HG02798 (cell line): ENCODE measurements around the gene ANKRD22.
"Not testable (repeated sequence)": the region's sequence is repeated elsewhere in the genome, so short reads cannot be mapped to it uniquely, and the experiment has no call there.

Source experiments
- ATAC-seq: cut with Tn5 transposase; IDR thresholded peaks from one replicate; pipeline ENCODE4 v1.9.1; 2021; ENCODE audit warnings: mild to moderate bottlenecking; ENCODE audit not compliant: unreplicated experiment, poor library complexity

ANKRD22 gene

DNA sequence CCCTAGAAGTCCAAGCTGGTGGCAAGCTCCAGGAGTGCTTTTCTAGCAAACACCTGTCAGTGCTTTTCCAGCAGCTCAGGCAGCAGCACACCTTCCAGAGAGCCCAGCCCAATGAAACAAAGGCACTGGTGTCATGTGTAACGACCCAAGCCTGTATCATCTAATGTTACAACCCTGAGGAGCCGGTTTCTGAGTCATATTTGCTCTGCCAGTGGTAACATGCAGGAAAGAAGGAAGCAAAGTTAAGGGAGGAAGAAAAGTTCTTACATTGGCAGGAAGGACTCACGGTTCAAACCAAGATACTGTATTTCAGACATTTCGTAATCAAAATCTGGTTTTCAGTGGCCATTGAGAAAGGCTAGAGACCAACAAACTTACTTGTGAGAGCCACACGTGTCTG lies at the start of gene ANKRD22:
Gene ANKRD22 (minus strand): TSS at position 139 of the 400 bp plus-strand sequence. CDS start 237 bp downstream, outside the sequence.
- no peak for ATAC-seq

DNA sequence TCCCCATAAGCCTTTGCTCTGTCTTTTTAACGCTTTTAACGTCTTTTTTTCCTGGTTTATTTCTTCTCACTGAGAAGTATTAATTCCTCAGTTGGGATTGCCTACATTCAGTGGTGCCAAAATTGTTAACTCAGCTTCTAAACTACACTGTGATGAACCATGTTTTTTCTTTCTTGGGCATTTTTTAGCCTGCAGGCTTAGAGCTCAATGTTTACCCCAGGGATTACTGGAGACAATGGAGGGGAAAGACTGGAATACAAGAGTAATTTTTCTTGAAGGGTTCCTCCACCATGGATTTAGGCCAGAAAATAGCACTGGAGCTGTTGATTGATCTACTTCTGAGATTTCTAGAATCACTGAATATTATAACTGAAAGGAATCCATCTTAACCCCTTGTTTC lies 48.2 kb upstream of the ANKRD22 start:
- no peak for ATAC-seq

DNA sequence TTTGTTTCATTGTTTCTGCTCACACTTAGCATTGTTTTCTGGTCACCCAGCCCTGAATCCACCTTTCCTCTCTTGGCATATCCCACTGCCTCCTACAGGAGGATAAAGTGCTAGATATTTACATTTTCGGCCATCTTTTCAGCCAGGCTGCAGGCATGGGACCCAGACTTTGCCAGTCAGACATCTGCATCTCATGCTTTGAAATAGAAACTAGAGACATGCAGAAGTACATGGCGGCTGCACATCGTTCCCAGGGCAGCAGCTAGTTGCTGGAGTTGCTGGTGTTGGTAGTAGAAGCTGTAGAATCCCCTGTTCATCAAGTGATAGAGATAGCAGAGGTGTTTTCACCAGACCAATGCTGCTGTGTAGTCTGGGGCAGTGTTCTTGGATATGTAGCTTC lies 47.1 kb upstream of the ANKRD22 start:
- ATAC-seq: no peak

DNA sequence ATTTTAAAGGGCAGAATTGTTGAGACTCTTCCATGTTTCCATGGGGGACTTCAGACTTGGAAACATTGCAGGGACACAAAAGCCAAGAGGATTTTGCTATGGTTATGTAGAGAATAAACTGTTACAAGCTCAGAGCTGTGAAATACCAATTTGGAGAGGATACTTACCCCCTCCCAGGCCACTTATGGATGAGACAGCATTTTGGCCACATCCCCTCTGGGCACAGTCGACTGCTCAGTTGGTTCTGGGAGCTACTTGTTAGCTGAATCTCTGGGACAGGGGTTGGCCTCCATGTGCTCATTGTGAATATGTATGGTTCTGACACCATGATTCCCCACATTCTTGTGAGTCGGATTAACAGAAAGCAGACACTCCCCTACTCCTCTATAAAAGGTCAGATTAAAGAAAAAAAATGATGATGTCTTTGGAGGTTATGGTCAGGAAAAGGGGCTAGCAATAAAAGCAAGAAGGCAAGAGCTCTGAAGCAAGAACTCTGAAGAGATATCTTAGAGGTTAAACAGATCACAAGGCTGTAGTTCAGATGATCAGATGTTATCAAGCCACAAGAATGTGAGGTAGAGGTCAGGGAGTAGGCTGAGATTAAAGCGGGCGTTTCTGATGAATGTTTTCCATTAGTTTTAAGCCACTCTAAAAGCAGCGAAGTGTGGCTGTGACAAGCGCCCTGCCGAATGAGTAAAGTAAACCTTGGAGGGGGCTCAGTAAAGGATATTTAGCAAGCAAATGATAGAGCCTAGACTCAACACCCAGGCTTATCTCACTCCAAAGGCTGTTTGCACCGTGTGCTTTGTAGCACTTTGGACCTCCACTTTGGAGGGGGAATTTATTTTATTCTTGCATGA lies 45.6 kb upstream of the ANKRD22 start:
- no peak for ATAC-seq

DNA sequence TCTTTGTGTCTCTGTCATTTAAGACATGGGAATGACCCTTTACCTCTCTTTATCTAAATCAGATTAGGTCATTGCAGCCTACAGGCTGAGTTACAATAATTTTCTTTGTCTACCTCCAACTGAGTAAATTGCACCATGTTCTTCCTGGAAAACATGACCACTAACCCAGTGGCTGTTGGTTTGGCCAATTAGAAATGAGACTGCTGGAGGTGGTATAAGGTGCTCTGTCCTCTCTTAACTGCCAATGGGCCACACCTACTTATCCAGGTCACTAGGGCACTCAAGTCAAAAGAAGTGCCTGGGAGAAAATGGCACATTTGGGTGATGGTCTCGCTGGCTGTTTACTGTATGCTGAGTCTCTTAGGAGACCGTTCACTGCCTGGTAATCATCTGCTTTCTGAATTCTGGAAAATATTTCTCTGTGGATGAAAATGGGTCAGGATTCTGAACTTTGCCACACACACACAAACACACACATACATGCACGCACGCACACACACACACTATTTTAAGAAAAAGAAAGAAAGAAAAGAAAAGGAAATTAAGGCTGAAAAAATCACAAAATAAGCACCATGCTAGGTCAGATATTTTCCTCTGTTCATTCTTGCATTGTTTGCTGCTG lies 44.8 kb upstream of the ANKRD22 start:
- no peak for ATAC-seq

DNA sequence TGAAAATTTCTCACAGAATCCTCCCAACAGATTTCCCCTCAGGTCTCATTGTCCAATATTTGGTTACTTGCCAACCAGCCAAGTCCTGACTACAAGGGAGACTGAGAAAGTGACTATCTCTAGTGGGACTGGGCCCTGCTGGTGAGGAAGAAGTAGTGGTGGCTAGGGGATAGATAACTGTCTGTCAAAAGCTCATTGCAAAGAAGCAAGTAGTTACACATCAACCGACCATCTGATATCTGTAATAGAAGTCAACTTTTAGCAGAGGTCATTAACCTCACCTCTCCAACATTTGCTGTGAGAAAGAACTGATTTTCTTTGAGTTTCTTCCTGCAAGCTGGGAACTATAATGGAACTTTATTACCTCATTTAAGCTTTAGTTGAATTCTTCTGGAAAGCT lies 43.6 kb upstream of the ANKRD22 start:
- no peak for ATAC-seq

DNA sequence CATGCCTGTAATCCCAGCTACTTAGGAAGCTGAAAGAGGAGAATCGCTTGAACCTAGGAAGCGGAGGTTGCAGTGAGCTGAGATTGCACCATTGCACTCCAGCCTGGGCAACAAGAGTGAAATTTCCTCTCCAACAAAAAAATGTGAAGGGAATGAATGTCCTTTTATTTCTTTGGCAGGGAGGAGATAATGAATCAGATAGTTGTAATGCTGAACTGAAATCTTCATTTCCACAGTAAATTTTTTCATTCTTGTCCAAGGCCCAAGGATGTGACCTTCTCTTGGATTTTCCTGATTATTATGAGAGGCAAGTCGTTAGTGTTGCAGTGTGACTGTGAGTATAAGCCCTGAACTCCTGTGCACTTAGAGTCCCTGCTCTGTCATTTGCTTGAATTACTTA lies 42.0 kb upstream of the ANKRD22 start:
- no peak for ATAC-seq

DNA sequence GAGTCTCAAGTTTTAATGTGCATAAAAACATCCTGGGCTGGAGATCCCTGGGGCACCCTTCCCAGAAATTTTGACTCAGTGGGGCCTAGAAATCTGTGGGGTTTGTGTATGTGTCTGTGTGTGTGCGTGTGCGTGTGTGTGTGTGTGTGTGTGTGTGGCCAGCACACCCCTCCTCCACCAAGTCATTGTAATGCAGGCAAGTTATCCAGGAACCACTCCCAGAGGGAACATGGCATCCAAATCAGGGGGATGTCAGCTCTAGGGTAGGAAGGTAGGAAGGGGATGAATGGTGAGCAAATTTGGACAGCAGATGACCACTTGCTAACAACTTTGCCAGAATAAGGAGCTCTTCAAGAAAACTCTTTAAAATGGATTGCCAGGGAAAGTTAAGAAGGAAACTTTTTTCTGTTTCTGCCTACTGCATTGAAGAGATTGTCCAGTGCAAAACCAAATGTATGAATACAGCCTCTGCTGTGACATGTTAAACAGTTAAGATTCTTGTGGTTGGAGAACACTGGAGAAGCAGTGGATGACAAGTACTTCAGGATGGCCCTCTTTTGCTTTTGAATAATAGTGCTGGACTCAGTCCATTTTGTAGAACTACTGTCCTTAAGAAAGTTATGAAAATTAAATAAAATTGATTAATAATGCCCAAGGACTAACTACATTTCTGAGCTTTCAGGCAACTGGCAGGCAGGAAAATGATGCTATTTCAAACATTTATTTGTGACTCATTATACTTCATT lies 40.8 kb upstream of the ANKRD22 start:
- ATAC-seq: no peak

DNA sequence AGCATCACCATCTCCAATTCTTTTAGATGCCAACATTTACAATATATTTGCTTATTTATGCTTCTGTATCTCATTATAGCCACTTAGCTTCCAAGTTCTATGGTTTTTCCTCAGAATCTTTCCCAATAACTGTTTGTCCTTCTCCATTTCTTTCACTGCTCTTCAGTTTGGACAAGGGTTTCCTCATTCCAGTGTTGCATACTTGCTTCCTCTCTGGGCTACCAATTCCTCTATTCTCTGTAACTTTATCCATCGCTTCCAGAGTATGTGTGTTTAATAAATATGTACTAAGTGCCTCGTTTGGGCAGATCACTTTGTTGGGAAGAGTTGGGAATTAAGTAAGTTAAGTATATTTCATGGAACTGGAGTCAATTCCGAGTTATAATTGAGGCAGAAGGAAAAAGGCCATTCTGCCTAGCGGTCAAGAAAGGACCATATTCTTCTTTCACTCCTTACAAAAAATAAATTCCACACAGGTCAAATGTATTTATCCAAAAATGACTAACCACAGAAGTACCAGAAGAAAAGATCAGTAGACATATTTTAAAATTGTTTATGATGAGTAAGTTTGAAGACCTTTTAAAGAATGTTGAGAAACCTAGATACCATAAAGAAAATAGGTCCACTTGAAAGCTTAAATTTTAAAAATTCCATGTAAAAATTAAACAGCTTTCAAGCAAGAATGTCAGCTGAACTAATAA lies 39.2 kb upstream of the ANKRD22 start:
- no peak for ATAC-seq

DNA sequence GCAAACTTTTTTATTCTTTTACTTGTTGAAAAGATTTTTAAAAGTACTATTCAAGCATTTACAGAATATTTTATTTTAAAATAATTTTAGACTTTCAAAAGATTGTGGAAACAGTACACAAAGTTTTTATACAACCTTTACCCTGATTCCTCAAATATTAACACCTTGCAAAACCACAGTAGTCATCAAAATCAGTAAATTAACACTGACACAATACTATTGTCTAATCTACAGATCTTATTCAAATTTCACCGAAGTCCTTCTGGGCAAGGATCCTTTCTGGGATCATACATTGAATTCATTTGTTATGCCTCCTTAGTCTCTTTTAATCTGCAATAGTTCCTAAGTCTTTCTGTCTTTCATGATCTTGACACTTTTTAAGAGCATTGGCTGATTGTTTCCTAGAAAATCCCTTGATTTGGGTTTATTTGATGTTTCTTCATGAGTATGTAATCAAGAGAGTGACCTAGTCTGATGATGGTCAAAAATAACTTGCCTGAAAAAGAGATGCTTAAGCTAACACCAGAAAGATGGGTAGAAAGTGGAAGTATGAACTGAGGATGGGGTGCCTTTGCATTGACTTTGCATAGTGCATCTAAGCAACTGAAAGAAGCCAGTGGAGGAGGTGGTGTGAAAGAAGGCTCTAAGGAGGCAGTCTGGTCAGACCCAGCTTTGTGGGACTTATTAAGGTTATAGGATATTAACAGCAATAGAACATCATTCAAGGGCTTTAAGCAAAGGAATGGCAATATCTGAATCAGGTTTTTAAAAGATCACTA lies 38.1 kb upstream of the ANKRD22 start:
- ATAC-seq: peak; percentile 71

DNA sequence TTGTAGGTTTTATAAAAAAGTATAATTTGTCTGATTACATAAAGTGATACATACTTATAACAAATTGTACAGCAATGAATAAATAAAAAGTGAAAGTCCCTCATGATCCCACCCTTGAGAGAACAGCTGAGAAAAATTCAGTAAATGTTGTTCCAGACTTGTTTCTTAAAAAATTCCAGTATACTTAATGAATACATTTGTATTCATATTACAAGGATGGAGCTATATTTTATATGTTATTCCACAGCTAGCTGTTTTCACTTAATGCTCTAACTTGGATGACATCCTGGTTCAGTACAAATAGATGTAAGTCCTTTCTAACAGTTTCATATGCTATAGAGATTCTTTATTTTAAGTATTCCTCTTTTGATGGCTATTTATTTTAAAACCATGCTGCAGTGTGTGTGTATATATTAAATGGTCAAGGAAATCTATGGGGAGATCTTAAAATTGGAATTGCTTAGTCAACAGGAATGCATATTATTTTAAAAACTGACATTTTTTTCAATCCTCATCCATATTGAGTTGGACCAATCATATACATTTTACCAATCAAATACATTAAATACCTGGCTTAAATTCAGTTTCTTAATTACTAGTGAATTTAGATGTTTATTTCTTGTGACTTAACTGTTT lies 37.3 kb upstream of the ANKRD22 start:
- ATAC-seq: no peak

DNA sequence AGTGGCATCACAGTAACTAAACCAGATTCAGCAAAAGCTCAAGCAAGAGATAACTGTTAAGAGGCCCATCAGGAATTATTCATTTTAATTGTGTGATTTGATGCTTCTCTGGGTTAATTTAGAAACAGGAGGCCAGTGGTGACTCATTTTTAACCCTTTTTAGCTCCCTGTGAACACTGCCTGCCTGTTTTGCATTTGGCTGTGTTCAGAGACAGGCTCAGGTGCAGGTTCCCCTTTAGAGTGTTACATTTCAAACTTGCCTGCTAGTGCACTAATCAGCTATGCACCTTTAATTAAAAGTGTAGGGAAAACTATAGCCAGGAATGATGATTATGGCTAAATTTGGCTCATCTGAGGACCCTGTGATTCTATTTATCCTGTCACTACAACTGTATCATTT lies 34.9 kb upstream of the ANKRD22 start:
- peak; percentile 68 for ATAC-seq

DNA sequence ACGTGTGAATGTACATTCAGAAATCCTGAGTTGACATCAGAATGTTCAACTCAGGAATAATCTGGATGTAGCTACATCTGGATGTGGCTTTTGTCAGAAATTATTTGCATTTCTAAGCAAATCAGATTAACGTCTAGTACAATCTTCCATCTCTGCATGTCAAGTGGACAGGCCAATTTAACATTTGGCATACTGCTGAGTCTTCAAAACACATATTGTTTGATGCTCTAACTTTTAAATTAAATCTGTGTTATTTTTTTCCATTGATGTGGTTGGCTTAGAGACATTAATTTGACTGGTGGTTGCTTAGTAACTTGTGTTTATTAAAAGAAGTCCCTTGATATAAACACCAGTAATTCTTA lies 31.8 kb upstream of the ANKRD22 start:
- ATAC-seq: no peak

DNA sequence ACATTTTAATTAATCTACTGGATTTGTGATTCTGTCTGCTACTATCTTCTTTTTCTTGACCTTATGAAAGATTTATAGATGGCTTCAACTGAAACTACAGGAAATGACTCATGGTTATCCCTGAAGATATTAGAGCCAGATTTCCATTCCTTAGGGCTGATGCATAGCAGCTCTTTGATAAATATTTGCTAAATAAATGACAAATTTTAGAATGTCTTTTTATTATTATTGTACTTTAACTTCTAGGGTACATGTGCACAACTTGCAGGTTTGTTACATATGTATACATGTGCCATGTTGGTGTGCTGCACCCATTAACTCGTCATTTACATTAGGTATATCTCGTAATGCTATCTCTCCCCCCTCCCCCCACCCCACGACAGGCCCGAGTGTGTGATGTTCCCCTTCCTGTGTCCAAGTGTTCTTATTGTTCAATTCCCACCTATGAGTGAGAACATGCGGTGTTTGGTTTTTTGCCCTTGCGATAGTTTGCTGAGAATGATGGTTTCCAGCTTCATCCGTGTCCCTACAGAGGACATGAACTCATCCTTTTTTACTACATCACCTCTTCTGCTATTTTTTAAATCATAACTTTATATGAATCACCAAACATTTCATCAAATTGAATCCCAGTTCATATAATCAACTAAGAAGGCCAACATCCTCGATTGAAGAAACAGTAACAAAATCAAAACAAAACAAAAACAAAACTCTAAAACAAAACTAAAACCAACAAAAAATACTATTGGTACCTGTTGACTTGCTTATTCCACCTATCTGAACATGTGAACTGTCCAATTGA lies 31.2 kb upstream of the ANKRD22 start:
- not testable (repeated sequence) for ATAC-seq

DNA sequence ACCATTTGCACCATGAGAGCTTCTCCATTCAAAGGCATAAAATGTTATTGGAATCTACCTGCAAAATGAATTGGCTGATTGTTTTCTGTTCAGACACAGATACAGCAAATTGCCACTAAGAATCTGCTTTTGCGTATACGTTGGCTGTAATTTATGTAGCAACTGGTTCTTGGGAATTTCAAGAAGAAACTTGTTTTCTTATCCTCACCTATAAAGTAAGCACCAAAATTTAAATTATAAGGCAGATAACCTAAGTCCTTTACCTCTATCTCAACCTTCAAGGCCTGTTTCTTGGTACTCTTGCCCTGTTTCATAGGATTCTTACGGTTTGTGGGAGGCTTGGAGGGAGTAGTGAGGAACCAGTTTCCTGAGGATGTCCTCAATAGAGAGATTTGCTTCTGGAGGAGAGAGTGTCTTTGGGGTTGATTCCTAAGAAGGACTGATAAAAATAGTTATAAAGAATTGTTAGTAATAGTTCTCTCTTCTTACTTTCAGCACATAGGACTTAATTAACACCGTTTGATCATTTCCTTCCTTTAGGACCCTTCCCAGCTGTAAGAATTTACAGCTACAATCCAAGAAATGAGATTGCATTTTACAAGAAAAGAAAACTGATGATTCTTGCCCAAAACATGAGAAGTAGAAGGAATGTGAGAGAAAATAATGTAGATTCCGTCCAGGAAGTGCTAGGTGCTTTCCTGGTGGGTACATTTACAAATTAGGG lies 30.4 kb upstream of the ANKRD22 start:
- ATAC-seq: no peak

DNA sequence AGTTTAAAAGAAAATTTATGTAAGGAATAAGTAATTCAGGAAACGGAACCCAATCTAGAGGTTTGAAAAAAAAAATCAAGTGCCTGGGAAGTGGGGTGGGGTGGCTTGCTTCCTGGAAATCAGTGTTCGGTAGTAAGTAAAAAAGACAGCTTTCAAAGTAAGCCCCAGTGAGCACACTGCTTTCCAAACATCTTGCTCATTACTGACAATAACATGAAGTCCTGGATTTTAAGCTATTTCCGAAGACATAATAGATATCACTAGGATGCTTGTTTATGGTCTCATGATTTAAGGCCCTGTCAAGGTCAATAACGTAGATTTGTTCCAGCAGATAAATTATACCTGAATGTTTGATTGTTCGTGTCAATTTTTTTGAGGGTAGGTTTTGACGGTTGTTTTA lies 29.7 kb upstream of the ANKRD22 start:
- no peak for ATAC-seq

DNA sequence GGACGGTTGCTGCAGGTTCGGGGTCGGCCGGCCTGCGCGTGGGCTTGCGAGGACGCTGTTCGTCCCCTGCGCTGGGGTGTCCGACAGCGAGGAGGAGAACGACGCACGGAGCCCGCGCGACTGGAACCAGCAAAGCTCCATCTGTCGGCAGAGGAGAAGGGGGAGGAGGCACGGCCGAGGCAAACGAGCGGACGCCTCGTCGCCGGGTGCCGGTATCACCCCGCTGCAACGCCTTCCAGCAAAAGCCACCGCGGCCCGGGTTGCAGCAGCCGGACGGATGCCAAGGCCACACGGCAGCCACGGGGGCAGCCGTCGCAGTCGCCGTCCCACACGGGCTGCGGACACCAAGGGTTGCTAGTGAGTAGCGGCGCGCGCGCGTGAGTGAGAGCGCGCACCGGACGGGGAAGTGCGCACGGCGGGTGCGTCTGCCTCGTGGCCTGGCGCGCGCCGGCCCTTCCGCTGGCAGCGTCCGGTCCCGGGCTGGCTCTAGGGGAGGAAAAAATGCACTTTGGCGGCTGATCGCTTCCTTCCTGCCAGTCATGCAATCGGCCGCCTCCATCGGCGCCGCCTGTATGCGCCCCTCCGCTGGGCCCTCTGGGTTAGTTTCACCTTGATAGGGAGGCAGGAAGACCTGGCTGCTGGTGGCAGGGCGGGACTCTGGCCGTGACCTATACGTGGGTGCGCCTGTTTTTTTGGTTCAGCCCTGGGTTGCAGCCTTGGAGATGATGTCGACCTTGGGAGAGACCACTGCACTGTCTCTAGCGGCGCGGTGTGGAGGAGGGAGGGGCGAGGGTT lies 28.8 kb upstream of the ANKRD22 start:
- ATAC-seq: peak; percentile 78
